Fibroblast of lung (primary cell): Measurements from ENCODE around the gene SPATS2L. TPM values are rescaled to one million over a fixed set of nuclear protein-coding genes. Genes with fewer than 3 reads are reported as not detected.

Experiments used
- DNase-seq, 2 donors: peaks; one replicate each; pipeline versions ENCODE4 v3.0.0 to v3.0.0-alpha.2; 2010; ENCODE audit warnings: low read depth in 2 of 2
- H2AFZ ChIP-seq: 2 replicates; pipeline ENCODE4 v1.5.1; 2012; ENCODE audit warnings: low read length, control low read depth, inconsistent platforms
- H3K27ac ChIP-seq: 2 replicates; pipeline ENCODE4 v1.5.1; 2011; ENCODE audit warnings: low read length, control low read depth; ENCODE audit not compliant: insufficient read depth
- H3K27me3 ChIP-seq: 2 replicates; pipeline ENCODE4 v1.5.1; 2011; ENCODE audit warnings: mild to moderate bottlenecking, low read length; ENCODE audit not compliant: control insufficient read depth, insufficient read depth
- H3K36me3 ChIP-seq: 2 replicates; pipeline ENCODE4 v1.5.1; 2011; ENCODE audit warnings: low read length; ENCODE audit not compliant: control insufficient read depth, insufficient read depth
- H3K4me1 ChIP-seq: 2 replicates; pipeline ENCODE4 v1.5.1; 2011; ENCODE audit warnings: low read length; ENCODE audit not compliant: control insufficient read depth, insufficient read depth; ENCODE audit errors: extremely low read depth
- H3K4me2 ChIP-seq: 2 replicates; pipeline ENCODE4 v1.5.1; 2011; ENCODE audit warnings: low read length, control low read depth; ENCODE audit not compliant: insufficient read depth; ENCODE audit errors: extremely low read depth
- H3K4me3 ChIP-seq, 4 experiments: fragments of 200-600 bp in 1 of 4; sonication (generic) in 1 of 4; replicated peaks in 1 of 4; 2 replicates each; pipeline ENCODE4 v1.5.1; 2011 to 2016; ENCODE audit warnings: low read length in 4 of 4, low read depth in 3 of 4, mild to moderate bottlenecking in 3 of 4, control low read depth in 2 of 4, inconsistent platforms in 1 of 4, mixed read lengths in 1 of 4; ENCODE audit not compliant: insufficient read depth in 1 of 4; ENCODE audit errors: control extremely low read depth in 1 of 4
- H3K79me2 ChIP-seq: 2 replicates; pipeline ENCODE4 v1.5.1; 2012; ENCODE audit warnings: mild to moderate bottlenecking, low read length, inconsistent platforms; ENCODE audit not compliant: control insufficient read depth, insufficient read depth
- H3K9ac ChIP-seq: 2 replicates; pipeline ENCODE4 v1.5.1; 2011; ENCODE audit warnings: mild to moderate bottlenecking, low read length, control low read depth; ENCODE audit not compliant: insufficient read depth
- H3K9me3 ChIP-seq: 2 replicates; pipeline ENCODE4 v1.5.1; 2012; ENCODE audit warnings: low read depth, low read length; ENCODE audit not compliant: control insufficient read depth, insufficient read depth
- H4K20me1 ChIP-seq: 2 replicates; pipeline ENCODE4 v1.5.1; 2011; ENCODE audit warnings: low read length; ENCODE audit not compliant: control insufficient read depth, insufficient read depth; ENCODE audit errors: extremely low read depth
- CTCF ChIP-seq, 2 donors: IDR thresholded peaks in 1 of 2; conservative IDR thresholded peaks in 1 of 2; 1 replicate in 1 of 2; 2 replicates in 1 of 2; pipeline ENCODE4 v1.5.1; 2011 to 2012; ENCODE audit warnings: low read length in 2 of 2, control low read depth in 1 of 2, inconsistent platforms in 1 of 2, low read depth in 1 of 2, mild to moderate bottlenecking in 1 of 2
- EZH2 ChIP-seq: IDR thresholded peaks from 2 replicates; pipeline ENCODE4 v1.5.1; 2012; ENCODE audit warnings: low read length, control low read depth, mild to moderate bottlenecking; ENCODE audit errors: missing control alignments
- polyA plus RNA-seq, 2 donors: library from polyadenylated mRNA; depleted of rRNA in 1 of 2; stranded (reverse) in 1 of 2; unstranded in 1 of 2; fragments of >200 nt; gene quantifications; 2 replicates each; pipeline ENCODE4 v1.2.1, GENCODE V29; 2011 to 2012; ENCODE audit warnings: missing spikeins in 1 of 2
- total RNA-seq: library from RNA; depleted of rRNA; stranded (reverse); fragments of >200 nt; gene quantifications from 2 replicates; pipeline ENCODE4 v1.2.1, GENCODE V29; 2014

The SPATS2L gene
- total and polyA plus RNA-seq, 2 donors (not counting 1 experiment from before 2014, with no cell fraction given): 73.8 to 291 TPM

- Histone ChIP-seq H2AFZ (no peak overlapping the region), H3K27ac (no peak overlapping the region), H3K79me2 (peaks cover 3% of the 10 kb centered on the region), H4K20me1 (no peaks in the 10 kb centered on the region), H3K4me2 (no peak overlapping the region), H3K9ac (no peak overlapping the region), H3K4me3 (no peak overlapping the region), H3K36me3 (no peaks in the 10 kb centered on the region), H3K4me1 (no peaks in the 10 kb centered on the region), H3K9me3 (no peaks in the 10 kb centered on the region), H3K27me3 (no peaks in the 10 kb centered on the region)
- DNase-seq: no peak
- TF ChIP-seq CTCF (conservative IDR thresholded peaks at IDR 0.05 in 1 of 2, IDR thresholded peaks at IDR 0.05 in 1 of 2; ENCODE audit: low read depth in 1 of 2, low read length in 2 of 2) (no peak), EZH2 (no peak)
Observed at GRCh38 chr2:200506679-200507078, 200.2 kb downstream of the SPATS2L start.

- no peak overlapping the region for H3K4me3 ChIP-seq
- H4K20me1 ChIP-seq: no peaks in the 10 kb centered on the region
- H3K9me3 ChIP-seq: no peaks in the 10 kb centered on the region
- H3K9ac ChIP-seq: no peak overlapping the region
- no peak overlapping the region for H3K4me2 ChIP-seq
- no peaks in the 10 kb centered on the region for H3K36me3 ChIP-seq
- no peak overlapping the region for H3K27ac ChIP-seq
- peaks cover 3% of the 10 kb centered on the region for H3K79me2 ChIP-seq
- no peaks in the 10 kb centered on the region for H3K4me1 ChIP-seq
- no peak overlapping the region for H2AFZ ChIP-seq
- DNase-seq: no peak
- H3K27me3 ChIP-seq: no peaks in the 10 kb centered on the region
- TF ChIP-seq CTCF (conservative IDR thresholded peaks at IDR 0.05 in 1 of 2, IDR thresholded peaks at IDR 0.05 in 1 of 2; ENCODE audit: low read depth in 1 of 2, low read length in 2 of 2): no peak
- TF ChIP-seq EZH2: no peak
Observed at GRCh38 chr2:200507179-200507578, 200.7 kb downstream of the SPATS2L start.

GRCh38 chr2:200509235-200509611 is 202.7 kb downstream of the SPATS2L start:
- peak overlapping the region; percentile 68 for H3K27ac ChIP-seq

More at GRCh38 chr2:200509235-200509611, 202.7 kb downstream of the SPATS2L start:
- no peaks in the 10 kb centered on the region for H4K20me1 ChIP-seq
- no peaks in the 10 kb centered on the region for H3K36me3 ChIP-seq
- peak overlapping the region; percentile 72 to 92 (median 86) for H3K4me3 ChIP-seq
- DNase-seq: peak in 1 of 2 donors; percentile 18
- TF ChIP-seq EZH2: no peak
- TF ChIP-seq CTCF (conservative IDR thresholded peaks at IDR 0.05 in 1 of 2, IDR thresholded peaks at IDR 0.05 in 1 of 2; ENCODE audit: low read depth in 1 of 2, low read length in 2 of 2): no peak
- H3K4me2 ChIP-seq: peak overlapping the region; percentile 97
- H3K9me3 ChIP-seq: no peaks in the 10 kb centered on the region
- H3K9ac ChIP-seq: peak overlapping the region; percentile 85
- H3K27me3 ChIP-seq: peaks cover 10% of the 10 kb centered on the region
- H3K4me1 ChIP-seq: no peaks in the 10 kb centered on the region
- peaks cover 3% of the 10 kb centered on the region for H3K79me2 ChIP-seq
- H2AFZ ChIP-seq: peak overlapping the region; percentile 81
